H4 (cell line): Measurements from ENCODE around the gene CYB5D1. TPM values are rescaled to one million over a fixed set of nuclear protein-coding genes. Genes with fewer than 3 reads are reported as not detected.

Experiments
- DNase-seq: peaks from one replicate; pipeline ENCODE4 v3.0.0-alpha.2; 2015; ENCODE audit warnings: low spot score
- total RNA-seq: library from RNA; depleted of rRNA; stranded (reverse); fragments of >200 nt; shearing (Covaris generic); gene quantifications from 2 replicates; pipeline ENCODE4 v1.2.3, GENCODE V29; 2014

CYB5D1 gene
- total RNA-seq, 1 experiment from 2014 or later: 7.5 TPM

DNA sequence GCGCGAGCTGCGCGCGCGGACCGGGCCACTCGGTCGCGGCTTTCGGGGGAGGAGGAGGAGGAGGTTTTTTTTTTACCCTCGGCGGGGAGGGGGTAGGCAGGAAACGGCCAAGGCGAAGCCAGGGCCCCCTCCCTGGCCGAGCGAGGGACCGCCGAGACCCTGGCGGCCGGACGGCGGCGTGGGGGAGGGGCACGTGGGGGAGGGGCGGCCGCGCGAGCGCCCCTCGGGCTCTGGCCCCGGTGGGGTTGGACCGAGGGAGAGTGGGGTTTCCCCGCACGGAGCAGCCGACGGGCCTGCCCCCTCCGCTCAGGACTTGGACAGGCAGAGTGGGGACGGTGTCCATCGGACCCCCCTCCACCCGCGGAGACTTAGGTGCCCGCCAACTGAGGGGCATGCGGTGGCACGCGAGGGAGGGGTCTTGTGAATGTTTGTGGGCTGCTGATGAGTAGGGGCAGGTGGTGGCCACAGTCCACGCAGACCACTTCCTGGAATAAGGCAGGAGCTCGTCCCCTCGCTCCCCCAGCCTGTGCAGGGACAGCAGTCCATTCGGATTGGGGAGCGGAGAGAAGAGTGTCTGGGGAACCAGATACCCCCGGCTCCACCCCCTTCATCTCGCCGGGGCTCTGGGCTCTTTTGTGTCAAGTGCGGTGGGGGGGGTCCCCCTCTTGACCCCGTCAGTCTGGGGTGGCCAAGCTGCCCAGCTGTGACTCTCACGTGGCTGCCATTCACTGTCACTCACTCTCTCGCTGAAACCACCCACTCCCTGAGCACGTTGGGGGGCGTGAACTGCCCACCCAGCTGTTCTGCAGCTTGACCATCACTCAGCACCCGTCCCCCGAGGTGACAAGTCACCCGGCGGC, 27.8 kb downstream of the CYB5D1 start:
- DNase-seq: peak; percentile 33

DNA sequence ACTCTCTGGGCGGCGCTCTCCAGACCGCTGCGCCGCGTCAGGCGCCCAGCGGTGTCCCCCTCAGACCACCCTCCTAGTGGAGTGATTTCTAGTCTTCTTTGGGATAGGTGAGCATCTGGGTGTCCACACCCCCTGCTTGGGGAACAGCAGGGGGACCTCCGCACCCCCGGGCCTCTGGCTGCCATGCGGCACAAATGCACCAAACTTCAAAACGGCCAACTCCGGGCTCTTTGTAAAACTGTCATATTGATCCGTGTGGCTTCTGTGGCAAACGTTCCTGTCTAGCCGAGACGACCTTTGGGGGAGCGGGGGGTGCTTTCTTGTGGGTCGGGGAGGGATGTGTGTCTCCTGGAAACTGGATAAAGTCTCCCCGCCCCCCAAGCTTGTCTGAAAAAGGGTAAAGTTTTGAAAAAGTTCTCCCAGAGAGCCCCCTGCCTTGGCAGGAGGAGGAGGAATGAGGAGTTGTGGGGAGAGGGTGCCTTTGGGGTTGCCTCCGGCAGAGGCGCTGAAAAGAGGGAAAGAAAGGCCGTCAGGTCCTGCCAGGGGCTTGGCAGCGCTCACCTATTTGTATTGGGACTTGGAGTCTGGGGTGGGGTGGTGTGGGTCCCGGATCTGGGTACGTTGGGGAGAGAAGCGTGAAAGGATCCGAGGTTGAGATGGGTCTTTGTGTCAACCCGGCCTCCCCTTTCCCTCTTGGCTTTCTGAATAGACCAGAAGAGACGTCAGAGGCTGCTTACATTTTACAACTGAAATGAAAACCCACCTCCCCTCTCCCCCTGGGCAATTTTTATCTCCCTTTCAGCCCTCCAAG, 28.6 kb downstream of the CYB5D1 start:
- DNase-seq: no peak

DNA sequence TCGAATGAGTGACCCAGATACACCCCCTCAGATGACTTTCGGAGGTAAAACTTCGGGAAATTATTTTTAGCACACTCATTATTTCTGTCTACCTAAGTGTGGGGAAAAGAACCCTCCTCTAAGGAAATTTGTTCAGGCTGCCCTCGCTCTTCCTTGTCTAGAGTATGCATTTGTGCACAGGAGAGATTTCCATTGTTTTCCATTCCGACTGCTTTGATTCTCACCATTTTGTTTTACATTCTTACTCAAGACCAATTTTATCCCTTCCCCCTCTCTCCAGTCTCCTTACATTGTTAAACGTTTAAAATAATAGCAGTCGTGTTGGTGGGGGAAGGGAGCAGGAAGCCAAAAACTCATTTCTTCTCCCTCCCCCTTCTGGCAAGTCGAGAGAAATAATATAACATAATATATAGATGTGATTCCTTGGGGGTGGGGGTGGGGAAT, 29.3 kb downstream of the CYB5D1 start:
- no peak for DNase-seq

DNA sequence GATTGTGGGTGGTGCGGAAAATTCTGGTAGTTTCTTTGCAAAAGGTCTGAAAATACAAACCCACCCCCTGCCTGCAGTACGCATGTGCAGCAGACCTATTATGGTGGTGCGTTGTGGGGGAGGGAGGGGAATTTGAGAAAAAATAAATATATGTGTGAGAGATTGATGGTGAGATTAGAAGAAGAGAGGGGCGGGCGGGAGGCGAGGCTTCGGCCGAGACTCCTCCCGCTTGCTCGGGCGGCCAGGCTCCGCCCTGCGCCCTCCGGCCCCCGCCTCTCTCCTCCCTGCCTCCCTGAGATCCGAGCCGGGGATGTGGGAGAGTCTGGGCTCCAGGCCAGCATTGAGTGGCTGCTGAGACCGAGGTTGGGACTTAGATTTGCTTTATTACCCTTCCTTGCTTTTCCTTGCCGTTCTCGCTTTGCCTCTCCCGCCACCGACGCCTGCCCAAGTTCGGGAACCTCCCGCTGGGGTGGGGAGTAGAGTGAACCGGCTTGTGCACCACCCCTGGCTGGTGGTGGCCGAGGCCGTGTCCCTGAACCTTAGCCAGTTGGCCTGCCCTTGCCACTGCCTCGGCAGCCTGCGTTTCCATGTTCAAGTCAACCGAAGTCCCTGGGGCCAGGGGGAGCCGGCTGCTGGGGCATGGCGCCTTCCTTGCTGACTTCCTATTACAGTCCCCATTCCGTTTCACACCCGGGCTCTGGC, 29.8 kb downstream of the CYB5D1 start:
- peak; percentile 90 for DNase-seq

DNA sequence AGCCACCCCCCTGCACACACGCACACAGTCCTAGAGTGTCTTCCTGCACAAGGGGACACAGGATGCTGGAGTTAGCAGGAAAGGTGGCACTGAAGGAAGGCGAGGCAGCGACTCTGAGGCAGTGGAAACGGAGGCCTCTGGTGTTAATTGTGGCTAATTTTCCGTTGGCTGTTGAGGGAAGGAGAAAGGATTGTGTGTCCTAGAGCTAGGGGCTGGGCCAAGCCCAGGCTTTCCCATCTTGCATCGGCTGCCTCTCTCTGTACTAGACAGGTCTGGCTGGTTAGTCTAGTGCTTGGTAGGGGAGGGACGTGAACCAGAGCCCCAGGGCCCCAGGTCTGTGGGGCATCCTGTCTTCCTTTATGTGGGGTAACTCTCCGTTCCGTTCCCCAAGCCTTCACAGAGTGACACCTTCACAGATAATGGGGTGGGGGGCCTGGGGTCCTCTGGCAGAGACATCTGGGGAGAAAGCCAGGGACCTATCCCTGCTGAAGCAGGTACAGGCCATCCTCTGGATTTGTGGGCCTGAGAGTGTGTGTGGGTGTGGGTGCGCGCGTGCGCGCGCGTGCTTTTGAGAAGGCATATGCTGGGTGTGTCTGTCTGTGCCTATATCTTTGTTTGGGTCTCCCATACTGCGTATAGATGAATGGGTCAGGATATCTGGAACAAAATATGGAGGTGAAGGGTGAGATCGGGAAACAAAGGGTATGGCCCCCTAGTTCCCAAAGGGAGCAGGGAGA, 30.5 kb downstream of the CYB5D1 start, which contains the start of gene CHD3:
Gene CHD3 (plus strand): TSS at position 606 of the 737 bp plus-strand sequence. CDS start 212 bp downstream, outside the sequence.
- no peak for DNase-seq

DNA sequence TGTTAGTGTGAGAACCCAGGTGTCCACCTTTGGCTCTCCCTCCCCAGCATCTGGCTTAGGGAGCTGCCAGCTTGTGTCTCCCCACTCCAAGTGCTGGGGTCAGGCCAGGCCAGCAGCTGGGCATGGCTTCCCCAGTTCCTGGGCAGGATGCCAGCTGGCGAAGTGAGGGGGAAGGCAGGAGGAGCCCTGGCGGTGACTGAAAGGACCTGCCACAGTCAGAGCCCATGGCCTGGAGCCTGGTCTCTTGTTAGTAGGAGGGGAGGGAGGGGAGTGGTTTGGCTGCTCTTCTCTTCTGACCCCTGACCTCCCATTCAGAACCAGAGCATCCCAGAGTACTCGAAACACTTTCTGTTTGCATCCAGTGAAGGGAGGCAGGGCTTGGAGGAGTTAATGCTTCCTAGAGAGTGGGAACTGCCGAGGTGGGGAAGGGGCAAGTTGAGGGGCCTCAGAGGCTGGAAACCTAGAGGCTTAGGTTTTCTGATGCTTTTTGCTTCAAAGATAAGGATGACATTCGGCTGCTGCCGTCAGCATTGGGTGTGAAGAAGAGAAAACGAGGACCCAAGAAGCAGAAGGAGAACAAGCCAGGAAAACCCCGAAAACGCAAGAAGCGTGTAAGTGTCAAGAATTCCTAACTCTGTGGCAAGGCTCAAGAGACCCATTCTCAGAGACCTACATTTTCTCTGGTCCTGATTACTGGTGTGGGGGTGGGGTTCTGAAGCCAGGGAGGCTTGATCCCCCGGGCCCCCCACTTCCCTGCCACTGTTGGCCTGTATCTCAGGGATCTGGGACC, 31.6 kb downstream of the CYB5D1 start:
- peak; percentile 90 for DNase-seq

DNA sequence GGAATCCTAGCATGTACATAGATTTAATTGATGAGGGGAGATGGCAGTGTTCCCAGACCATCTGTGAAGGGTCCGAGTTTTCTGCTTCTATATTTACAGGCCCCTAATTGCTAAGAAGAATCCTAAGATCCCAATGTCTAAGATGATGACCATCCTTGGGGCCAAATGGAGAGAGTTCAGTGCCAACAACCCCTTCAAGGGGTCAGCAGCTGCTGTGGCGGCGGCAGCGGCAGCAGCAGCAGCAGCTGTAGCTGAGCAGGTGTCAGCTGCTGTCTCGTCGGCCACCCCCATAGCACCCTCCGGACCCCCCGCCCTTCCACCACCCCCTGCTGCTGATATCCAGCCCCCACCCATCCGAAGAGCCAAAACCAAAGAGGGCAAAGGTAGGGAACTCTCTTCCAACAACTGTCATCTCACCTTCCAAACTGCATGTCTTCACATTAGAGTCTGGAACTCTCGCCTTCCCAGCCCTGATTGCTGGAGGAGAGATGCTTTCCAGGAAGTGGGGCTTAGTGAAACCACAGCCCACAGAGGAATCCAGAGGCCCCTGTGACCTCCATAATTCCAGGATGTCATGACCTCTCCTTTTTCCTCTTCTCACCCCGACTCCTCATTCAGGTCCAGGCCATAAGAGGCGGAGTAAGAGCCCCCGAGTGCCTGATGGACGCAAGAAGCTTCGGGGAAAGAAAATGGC, 35.5 kb downstream of the CYB5D1 start:
- DNase-seq: no peak

DNA sequence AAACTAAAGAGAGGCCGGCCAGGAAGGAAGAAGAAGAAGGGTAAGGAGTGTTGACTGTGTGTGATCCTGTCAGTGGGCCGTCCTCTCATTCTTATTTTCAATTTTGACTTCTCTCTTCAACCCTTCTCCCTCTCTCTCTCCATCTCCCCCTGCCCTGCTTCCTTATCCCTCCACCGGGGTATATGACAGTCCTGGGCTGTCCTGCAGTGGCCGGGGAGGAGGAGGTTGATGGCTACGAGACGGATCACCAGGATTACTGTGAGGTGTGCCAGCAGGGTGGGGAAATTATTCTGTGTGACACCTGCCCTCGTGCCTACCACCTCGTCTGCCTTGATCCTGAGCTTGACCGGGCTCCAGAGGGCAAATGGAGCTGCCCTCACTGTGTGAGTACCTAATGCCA, 36.4 kb downstream of the CYB5D1 start:
- DNase-seq: no peak

DNA sequence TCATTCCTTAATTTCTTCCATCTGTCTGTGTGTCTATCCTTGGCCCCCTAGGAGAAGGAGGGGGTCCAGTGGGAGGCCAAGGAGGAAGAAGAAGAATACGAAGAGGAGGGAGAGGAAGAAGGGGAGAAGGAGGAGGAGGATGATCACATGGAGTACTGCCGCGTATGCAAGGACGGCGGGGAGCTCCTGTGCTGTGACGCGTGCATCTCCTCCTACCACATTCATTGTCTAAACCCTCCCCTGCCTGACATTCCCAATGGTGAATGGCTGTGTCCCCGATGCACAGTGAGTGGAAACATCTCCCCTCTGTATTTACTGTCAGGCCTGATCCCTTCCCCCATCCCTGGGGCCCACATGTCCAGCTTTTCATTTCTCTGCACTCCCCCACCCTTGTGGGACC, 37.1 kb downstream of the CYB5D1 start:
- DNase-seq: no peak

DNA sequence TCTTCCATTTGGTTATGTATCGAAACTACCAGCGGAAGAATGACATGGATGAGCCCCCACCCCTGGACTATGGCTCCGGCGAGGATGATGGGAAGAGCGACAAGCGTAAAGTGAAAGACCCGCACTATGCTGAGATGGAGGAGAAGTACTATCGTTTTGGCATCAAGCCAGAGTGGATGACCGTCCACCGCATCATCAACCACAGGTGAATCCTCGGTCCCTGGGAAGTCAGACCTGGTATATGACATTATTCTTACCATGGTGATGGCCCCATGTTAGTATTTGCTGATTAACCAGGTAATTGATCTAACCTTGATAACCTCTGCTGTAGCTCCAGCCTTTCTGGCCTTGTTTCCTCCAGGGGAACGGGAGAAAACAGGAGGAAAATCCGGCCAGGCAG, 39.3 kb downstream of the CYB5D1 start:
- DNase-seq: no peak

DNA sequence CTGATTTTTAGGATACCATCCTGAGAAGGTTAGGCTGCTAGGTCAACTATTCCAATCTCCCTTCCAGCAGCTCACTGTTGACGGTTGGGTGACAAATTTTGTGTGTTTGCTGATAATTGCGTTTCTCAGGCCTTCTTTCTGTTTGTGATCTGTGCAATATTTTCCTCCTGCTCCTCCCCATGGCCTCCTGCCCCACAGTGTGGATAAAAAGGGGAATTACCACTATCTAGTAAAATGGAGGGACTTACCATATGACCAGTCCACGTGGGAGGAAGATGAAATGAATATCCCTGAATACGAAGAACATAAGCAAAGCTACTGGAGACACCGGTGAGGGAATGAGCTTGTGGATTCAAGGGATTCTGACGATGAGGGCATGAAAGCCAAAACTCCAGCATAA, 40.0 kb downstream of the CYB5D1 start:
- DNase-seq: no peak

DNA sequence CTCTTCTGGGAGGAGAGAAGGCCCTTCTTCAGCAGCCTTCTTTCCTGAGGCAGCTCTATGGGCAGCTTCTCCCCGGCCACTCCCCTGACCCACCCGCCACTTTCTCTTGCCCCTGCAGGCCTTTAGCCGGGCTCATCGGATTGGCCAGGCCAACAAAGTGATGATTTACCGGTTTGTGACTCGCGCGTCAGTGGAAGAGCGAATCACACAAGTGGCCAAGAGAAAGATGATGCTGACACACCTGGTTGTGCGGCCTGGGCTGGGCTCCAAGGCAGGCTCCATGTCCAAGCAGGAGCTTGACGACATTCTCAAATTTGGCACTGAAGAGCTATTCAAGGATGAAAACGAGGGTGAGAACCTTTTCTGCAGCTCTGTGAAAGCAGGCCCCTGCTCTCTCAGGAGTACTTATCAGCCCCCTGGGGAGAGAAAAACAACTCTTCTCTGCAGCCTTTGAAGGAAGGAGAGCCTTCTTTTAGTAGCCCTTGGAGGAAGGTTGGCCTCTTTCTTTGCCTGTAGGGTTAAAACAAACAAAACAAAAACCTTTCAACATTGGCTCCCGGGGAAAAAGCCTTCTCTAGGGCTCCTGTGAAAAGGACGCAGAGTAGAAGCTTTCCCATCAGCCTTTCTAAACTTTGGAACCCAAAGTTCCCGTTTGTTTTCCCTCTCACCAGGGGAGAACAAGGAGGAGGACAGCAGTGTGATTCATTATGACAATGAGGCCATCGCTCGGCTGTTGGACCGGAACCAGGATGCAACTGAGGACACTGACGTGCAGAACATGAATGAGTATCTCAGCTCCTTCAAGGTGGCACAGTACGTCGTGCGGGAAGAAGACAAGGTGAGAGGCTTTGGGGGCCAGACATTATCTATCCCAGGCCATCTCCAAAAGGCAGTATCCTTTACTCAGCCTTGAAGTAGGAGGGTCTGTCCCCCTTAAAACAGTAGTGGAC, 45.6 kb downstream of the CYB5D1 start:
- no peak for DNase-seq

DNA sequence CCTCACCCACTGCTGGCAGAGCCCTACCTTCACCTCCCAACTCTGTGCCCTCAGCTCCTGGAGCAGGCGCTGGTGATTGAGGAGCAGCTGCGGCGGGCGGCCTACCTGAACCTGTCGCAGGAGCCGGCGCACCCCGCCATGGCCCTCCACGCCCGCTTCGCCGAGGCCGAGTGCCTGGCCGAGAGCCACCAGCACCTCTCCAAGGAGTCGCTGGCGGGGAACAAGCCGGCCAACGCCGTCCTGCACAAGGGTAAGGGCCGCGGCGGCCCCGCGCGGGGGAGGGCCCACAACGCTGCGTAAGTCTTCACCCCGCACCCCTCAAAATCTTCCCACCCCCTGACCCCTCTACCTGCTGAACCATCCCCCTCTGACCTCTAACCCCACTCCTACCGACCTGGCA, 51.3 kb downstream of the CYB5D1 start:
- no peak for DNase-seq

DNA sequence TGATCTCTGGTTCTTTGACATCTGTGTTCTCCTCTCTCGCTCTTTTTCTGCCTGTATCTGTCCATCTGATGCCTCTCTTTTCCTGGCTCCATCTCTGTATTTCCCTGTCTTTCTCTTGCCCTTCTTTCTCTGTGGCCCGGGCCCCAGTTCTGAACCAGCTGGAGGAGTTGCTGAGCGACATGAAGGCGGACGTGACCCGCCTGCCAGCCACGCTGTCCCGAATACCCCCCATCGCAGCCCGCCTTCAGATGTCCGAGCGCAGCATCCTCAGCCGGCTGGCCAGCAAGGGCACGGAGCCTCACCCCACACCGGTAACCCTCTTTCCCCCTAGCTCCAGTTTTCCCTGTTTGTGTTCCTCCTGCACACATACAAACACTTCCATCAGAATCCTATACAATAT, 52.5 kb downstream of the CYB5D1 start:
- no peak for DNase-seq

DNA sequence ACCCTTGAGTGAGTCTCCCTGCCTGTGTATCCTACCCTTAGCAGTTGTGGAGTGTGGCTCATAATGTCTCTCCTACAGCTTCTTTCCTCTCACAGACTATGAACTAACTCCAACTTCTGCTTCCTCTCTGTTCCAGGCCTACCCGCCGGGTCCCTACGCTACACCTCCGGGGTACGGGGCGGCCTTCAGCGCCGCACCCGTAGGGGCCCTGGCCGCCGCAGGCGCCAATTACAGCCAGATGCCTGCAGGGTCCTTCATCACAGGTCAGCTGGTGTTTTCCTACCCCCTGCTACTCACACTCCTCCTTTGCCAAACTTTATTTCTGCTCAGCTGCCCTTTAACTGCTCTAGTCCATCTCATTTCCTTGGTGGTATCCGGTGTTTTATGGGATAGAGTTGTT, 52.9 kb downstream of the CYB5D1 start:
- no peak for DNase-seq

DNA sequence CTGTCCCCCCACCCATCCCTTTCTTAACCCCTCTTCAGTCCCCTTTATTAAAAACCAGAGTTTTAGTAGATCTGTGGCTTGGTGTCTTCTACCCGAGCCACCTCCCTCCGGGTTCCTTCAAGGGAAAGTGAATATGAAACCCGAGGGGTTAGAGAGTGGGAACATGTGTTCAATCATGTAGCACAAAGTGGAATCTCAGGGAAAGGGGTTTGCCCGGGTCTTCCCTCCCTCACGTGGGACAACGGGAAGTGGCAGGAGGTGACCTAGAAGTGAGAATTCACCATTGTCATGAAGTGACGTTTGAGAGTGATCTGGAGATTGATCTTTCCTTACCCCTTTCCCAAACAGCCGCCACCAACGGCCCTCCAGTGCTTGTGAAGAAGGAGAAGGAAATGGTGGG, 53.3 kb downstream of the CYB5D1 start:
- DNase-seq: no peak
